SK-N-SH treated with all-trans-retinoic acid at 6 μM for 48 hours (cell line): ENCODE data around the gene FTO.

ENCODE experiments used
- ATAC-seq: fragments of 200-7000 bp; cut with Tn5 transposase; 3 replicates; pipeline ENCODE4 v1.9.1; 2020; ENCODE audit warnings: mild to moderate bottlenecking, moderate library complexity
- ARNTL ChIP-seq: fragments of 450-650 bp; formaldehyde crosslinking; IDR thresholded peaks from 2 replicates; pipeline ENCODE4 v1.5.0; 2020; ENCODE audit warnings: low read depth, mild to moderate bottlenecking, moderate library complexity, borderline replicate concordance
- BACH2 ChIP-seq: fragments of 250-450 bp; sonication (Bioruptor Pico); IDR thresholded peaks from 2 replicates; pipeline ENCODE4 v1.9.0; 2021; ENCODE audit warnings: mild to moderate bottlenecking, borderline replicate concordance
- CSDC2 ChIP-seq: fragments of 250-450 bp; sonication (Bioruptor Pico); IDR thresholded peaks from 2 replicates; pipeline ENCODE4 v1.5.0; 2020; ENCODE audit warnings: mild to moderate bottlenecking, moderate library complexity
- ESRRG ChIP-seq: fragments of 250-450 bp; sonication (Bioruptor Pico); IDR thresholded peaks from 2 replicates; pipeline ENCODE4 v1.6.1; 2021; ENCODE audit warnings: mild to moderate bottlenecking
- GLIS3 ChIP-seq: fragments of 250-450 bp; sonication (Bioruptor Pico); IDR thresholded peaks from 2 replicates; pipeline ENCODE4 v1.5.0; 2020; ENCODE audit warnings: mild to moderate bottlenecking, moderate library complexity
- ISL1 ChIP-seq: fragments of 250-450 bp; sonication (Bioruptor Pico); IDR thresholded peaks from 2 replicates; pipeline ENCODE4 v2.1.2; 2022; ENCODE audit warnings: mild to moderate bottlenecking, moderate library complexity
- OSR1 ChIP-seq: fragments of 250-450 bp; sonication (Bioruptor Pico); IDR thresholded peaks from 2 replicates; pipeline ENCODE4 v1.8.0; 2022; ENCODE audit warnings: moderate library complexity, mild to moderate bottlenecking, inconsistent platforms
- POU6F1 ChIP-seq: fragments of 250-450 bp; sonication (Bioruptor Pico); IDR thresholded peaks from 2 replicates; pipeline ENCODE4 v1.8.0; 2021; ENCODE audit warnings: low read depth, mild to moderate bottlenecking, moderate library complexity, borderline replicate concordance
- RARB ChIP-seq: fragments of 250-450 bp; sonication (Bioruptor Pico); IDR thresholded peaks from 2 replicates; pipeline ENCODE4 v1.8.0; 2021; ENCODE audit warnings: mild to moderate bottlenecking, moderate library complexity
- SNAI2 ChIP-seq: fragments of 250-450 bp; sonication (Bioruptor Pico); IDR thresholded peaks from 2 replicates; pipeline ENCODE4 v1.5.0; 2020; ENCODE audit warnings: mild to moderate bottlenecking, moderate library complexity
- TSHZ2 ChIP-seq: fragments of 250-450 bp; sonication (Bioruptor Pico); IDR thresholded peaks from 2 replicates; pipeline ENCODE4 v1.5.0; 2020; ENCODE audit warnings: mild to moderate bottlenecking, moderate library complexity
- ZC3H10 ChIP-seq: fragments of 250-450 bp; sonication (Bioruptor Pico); IDR thresholded peaks from 2 replicates; pipeline ENCODE4 v1.5.1; 2021; ENCODE audit warnings: mild to moderate bottlenecking, moderate library complexity
- ZFP3 ChIP-seq: fragments of 250-450 bp; sonication (Bioruptor Pico); IDR thresholded peaks from 2 replicates; pipeline ENCODE4 v1.5.0; 2020; ENCODE audit warnings: mild to moderate bottlenecking, moderate library complexity
- ZFP30 ChIP-seq: fragments of 450-650 bp; formaldehyde crosslinking; IDR thresholded peaks from 2 replicates; pipeline ENCODE4 v1.5.0; 2022; ENCODE audit warnings: mild to moderate bottlenecking, moderate library complexity
- ZNF565 ChIP-seq: fragments of 450-650 bp; formaldehyde crosslinking; conservative IDR thresholded peaks from 2 replicates; pipeline ENCODE4 v1.5.0; 2020; ENCODE audit warnings: low read depth, mild to moderate bottlenecking, moderate library complexity
- ZNF70 ChIP-seq: fragments of 450-650 bp; formaldehyde crosslinking; IDR thresholded peaks from 2 replicates; pipeline ENCODE4 v1.5.0; 2020; ENCODE audit warnings: mild to moderate bottlenecking, moderate library complexity
- ZNF8 ChIP-seq: fragments of 450-650 bp; formaldehyde crosslinking; IDR thresholded peaks from 2 replicates; pipeline ENCODE4 v1.5.0; 2020; ENCODE audit warnings: mild to moderate bottlenecking, moderate library complexity
- TF ChIP-seq, protein P1 (sequence below): fragments of 250-450 bp; sonication (Bioruptor Pico); IDR thresholded peaks from 2 replicates; pipeline ENCODE4 v1.8.0; 2020; ENCODE audit warnings: mild to moderate bottlenecking, moderate library complexity, borderline replicate concordance
- TF ChIP-seq, protein P2 (sequence below): fragments of 250-450 bp; sonication (Bioruptor Pico); IDR thresholded peaks from 2 replicates; pipeline ENCODE4 v1.5.1; 2020; ENCODE audit warnings: low read depth, mild to moderate bottlenecking, moderate library complexity
- TF ChIP-seq, protein P3 (sequence below): fragments of 250-450 bp; sonication (Bioruptor Pico); IDR thresholded peaks from 2 replicates; pipeline ENCODE4 v1.5.1; 2021; ENCODE audit warnings: mild to moderate bottlenecking, moderate library complexity

Gene FTO

DNA sequence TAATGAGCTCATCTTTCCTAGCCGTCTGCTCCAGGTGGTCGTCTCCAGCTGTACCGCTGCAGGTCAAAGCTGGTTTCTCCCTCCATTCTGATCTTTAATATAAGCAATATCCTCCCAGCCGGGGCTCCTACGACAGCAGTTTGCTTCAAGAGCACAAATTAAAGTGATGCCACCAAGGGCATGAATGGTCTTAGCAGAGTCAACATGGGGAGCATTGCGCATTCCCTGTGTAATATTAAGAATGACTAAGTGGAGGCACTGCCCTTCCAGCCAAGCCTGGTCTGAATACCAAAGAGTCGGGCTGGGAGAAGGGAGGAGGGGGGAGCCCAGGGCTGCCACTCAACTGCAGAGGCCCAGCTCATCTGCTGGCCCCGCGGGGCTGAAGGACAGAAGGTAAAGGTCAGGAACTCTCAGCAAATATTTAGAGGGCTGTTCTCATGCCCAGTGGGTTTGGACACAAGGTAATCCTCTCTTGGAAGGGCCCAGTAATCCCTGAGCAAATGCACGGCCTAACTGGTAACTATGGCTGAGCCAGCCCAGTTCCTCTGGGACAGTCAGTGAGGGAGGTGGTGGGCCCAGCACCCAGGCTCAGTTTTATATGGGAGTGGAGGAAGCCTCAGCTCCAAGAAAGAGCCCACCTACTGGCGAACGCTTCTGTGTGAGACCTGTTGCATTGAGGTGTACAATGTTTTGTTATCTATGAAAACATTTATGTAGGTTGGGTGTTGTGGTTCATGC, 461.4 kb downstream of the FTO start (continued):
- TF ChIP-seq ZC3H10 (no peak), TSHZ2 (no peak), ESRRG (CRISPR knock-in tag) (no peak)

- no peak for ATAC-seq
Measured at GRCh38 chr16:54165912-54166865, 462.2 kb downstream of the FTO start.

More at GRCh38 chr16:54165912-54166865, 462.2 kb downstream of the FTO start:
- no peak for TF ChIP-seq ZNF70 (CRISPR knock-in tag)
- TF ChIP-seq CSDC2 (CRISPR knock-in tag) = no peak
- TF ChIP-seq SNAI2 (CRISPR knock-in tag) = no peak
- TF ChIP-seq ZNF8 (CRISPR knock-in tag) = no peak
- TF ChIP-seq GLIS3 = no peak
- TF ChIP-seq, protein P1, sequence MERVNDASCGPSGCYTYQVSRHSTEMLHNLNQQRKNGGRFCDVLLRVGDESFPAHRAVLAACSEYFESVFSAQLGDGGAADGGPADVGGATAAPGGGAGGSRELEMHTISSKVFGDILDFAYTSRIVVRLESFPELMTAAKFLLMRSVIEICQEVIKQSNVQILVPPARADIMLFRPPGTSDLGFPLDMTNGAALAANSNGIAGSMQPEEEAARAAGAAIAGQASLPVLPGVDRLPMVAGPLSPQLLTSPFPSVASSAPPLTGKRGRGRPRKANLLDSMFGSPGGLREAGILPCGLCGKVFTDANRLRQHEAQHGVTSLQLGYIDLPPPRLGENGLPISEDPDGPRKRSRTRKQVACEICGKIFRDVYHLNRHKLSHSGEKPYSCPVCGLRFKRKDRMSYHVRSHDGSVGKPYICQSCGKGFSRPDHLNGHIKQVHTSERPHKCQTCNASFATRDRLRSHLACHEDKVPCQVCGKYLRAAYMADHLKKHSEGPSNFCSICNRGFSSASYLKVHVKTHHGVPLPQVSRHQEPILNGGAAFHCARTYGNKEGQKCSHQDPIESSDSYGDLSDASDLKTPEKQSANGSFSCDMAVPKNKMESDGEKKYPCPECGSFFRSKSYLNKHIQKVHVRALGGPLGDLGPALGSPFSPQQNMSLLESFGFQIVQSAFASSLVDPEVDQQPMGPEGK (CRISPR knock-in tag) = no peak
- TF ChIP-seq ZFP30 (CRISPR knock-in tag) = no peak
- no peak for TF ChIP-seq BACH2 (CRISPR knock-in tag)
- no peak for TF ChIP-seq ZFP3
- no peak for TF ChIP-seq ARNTL (CRISPR knock-in tag)
- TF ChIP-seq, protein P2, sequence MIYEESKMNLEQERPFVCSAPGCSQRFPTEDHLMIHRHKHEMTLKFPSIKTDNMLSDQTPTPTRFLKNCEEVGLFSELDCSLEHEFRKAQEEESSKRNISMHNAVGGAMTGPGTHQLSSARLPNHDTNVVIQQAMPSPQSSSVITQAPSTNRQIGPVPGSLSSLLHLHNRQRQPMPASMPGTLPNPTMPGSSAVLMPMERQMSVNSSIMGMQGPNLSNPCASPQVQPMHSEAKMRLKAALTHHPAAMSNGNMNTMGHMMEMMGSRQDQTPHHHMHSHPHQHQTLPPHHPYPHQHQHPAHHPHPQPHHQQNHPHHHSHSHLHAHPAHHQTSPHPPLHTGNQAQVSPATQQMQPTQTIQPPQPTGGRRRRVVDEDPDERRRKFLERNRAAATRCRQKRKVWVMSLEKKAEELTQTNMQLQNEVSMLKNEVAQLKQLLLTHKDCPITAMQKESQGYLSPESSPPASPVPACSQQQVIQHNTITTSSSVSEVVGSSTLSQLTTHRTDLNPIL (CRISPR knock-in tag) = no peak
- TF ChIP-seq, protein P3, sequence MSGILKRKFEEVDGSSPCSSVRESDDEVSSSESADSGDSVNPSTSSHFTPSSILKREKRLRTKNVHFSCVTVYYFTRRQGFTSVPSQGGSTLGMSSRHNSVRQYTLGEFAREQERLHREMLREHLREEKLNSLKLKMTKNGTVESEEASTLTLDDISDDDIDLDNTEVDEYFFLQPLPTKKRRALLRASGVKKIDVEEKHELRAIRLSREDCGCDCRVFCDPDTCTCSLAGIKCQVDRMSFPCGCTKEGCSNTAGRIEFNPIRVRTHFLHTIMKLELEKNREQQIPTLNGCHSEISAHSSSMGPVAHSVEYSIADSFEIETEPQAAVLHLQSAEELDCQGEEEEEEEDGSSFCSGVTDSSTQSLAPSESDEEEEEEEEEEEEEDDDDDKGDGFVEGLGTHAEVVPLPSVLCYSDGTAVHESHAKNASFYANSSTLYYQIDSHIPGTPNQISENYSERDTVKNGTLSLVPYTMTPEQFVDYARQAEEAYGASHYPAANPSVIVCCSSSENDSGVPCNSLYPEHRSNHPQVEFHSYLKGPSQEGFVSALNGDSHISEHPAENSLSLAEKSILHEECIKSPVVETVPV = no peak
- no peak for TF ChIP-seq ESRRG (CRISPR knock-in tag)
- TF ChIP-seq TSHZ2 = no peak
- no peak for TF ChIP-seq POU6F1 (CRISPR knock-in tag)
- TF ChIP-seq ISL1 (CRISPR knock-in tag) = no peak
- TF ChIP-seq RARB (CRISPR knock-in tag) = no peak
- no peak for TF ChIP-seq ZC3H10
- no peak for TF ChIP-seq OSR1 (CRISPR knock-in tag)
- TF ChIP-seq ZNF565 (CRISPR knock-in tag) = no peak
- TF ChIP-seq, all 23 proteins: peak for 0
